Left ventricle myocardium inferior (tissue), 1 donor: ENCODE results near the gene BBS9. TPM values are rescaled to one million over a fixed set of nuclear protein-coding genes. Genes with fewer than 3 reads are reported as not detected.
"Not testable (repeated sequence)": the region's sequence is repeated elsewhere in the genome, so short reads cannot be mapped to it uniquely, and the experiment has no call there.

Source experiments
- DNase-seq: peaks from one replicate; pipeline ENCODE4 v3.0.0-alpha.2; 2020
- H3K27ac ChIP-seq: fragments of 200-600 bp; replicated peaks from 2 replicates; pipeline ENCODE4 v1.8.0; 2021
- H3K27me3 ChIP-seq: fragments of 200-600 bp; 2 replicates; pipeline ENCODE4 v1.8.0; 2021; ENCODE audit warnings: low read depth
- H3K36me3 ChIP-seq: fragments of 200-600 bp; 2 replicates; pipeline ENCODE4 v1.8.0; 2021
- H3K4me1 ChIP-seq: fragments of 200-600 bp; 2 replicates; pipeline ENCODE4 v1.8.0; 2021
- H3K4me3 ChIP-seq: fragments of 200-600 bp; 2 replicates; pipeline ENCODE4 v1.8.0; 2021; ENCODE audit warnings: mild to moderate bottlenecking, moderate library complexity
- H3K9me3 ChIP-seq: fragments of 200-600 bp; replicated peaks from 2 replicates; pipeline ENCODE4 v1.8.0; 2021
- CTCF ChIP-seq: fragments of 200-600 bp; IDR thresholded peaks from 2 replicates; pipeline ENCODE4 v1.8.0; 2021; ENCODE audit warnings: antibody characterized with exemption, mild to moderate bottlenecking, borderline replicate concordance
- intact Hi-C: fragments of 100-400 bp; cut with micrococcal nuclease; formaldehyde crosslinking; loops from one replicate; pipeline ENCODE4 v1.11.0; 2022
- total RNA-seq: library from RNA; stranded (reverse); fragmentation: NEBNext Ultra II Directional; extraction: Animal tissue kit (Norgen Biotek cat#: 25700); gene quantifications from one replicate; pipeline ENCODE4 v1.2.1, GENCODE V29; 2021
- donor health status: DM: no; HTN: yes; CAD: no; lungs with severe emphysema.

The BBS9 gene
- total RNA-seq, 1 donor from 2014 or later, result 13.7 TPM

GRCh38 chr7:33299425-33299824 is 170.1 kb downstream of the BBS9 start:
- Histone ChIP-seq H3K4me3 (no peak overlapping the region), H3K4me1 (no peaks in the 10 kb centered on the region), H3K27me3 (no peaks in the 10 kb centered on the region), H3K27ac (no peak overlapping the region), H3K36me3 (peaks cover 13% of the 10 kb centered on the region), H3K9me3 (peaks cover 39% of the 10 kb centered on the region)
- DNase-seq, result no peak
- intact Hi-C loops, result no loop called here
- TF ChIP-seq CTCF, result no peak

- H3K27me3 ChIP-seq, result no peaks in the 10 kb centered on the region
- H3K36me3 ChIP-seq, result peaks cover 13% of the 10 kb centered on the region
- no peak overlapping the region for H3K4me3 ChIP-seq
- no peak overlapping the region for H3K27ac ChIP-seq
- DNase-seq, result no peak
- no peaks in the 10 kb centered on the region for H3K4me1 ChIP-seq
- TF ChIP-seq CTCF, result no peak
- intact Hi-C loops, result no loop called here
- peaks cover 39% of the 10 kb centered on the region for H3K9me3 ChIP-seq
Measured at GRCh38 chr7:33300131-33300530, 170.8 kb downstream of the BBS9 start.

GRCh38 chr7:33300742-33301141 is 171.4 kb downstream of the BBS9 start:
- Histone ChIP-seq H3K4me3 (no peak overlapping the region), H3K27ac (no peak overlapping the region), H3K27me3 (no peaks in the 10 kb centered on the region), H3K9me3 (peaks cover 39% of the 10 kb centered on the region), H3K4me1 (no peaks in the 10 kb centered on the region), H3K36me3 (peaks cover 13% of the 10 kb centered on the region)
- TF ChIP-seq CTCF, result no peak
- intact Hi-C loops, result no loop called here
- no peak for DNase-seq

- H3K4me1 ChIP-seq, intact Hi-C loops, H3K27me3 ChIP-seq, H3K4me3 ChIP-seq, DNase-seq, H3K27ac ChIP-seq: not testable (repeated sequence)
- H3K9me3 ChIP-seq, result peaks cover 34% of the 10 kb centered on the region
- peaks cover 13% of the 10 kb centered on the region for H3K36me3 ChIP-seq
Measured at GRCh38 chr7:33303978-33304557, 174.7 kb downstream of the BBS9 start.

- peaks cover 6% of the 10 kb centered on the region for H3K9me3 ChIP-seq
- TF ChIP-seq CTCF, result no peak
- H3K4me3 ChIP-seq, result no peak overlapping the region
- intact Hi-C loops, result no loop called here
- H3K27me3 ChIP-seq, result no peaks in the 10 kb centered on the region
- H3K36me3 ChIP-seq, result no peaks in the 10 kb centered on the region
- no peak for DNase-seq
- H3K27ac ChIP-seq, result no peak overlapping the region
- peaks cover 6% of the 10 kb centered on the region for H3K4me1 ChIP-seq
Measured at GRCh38 chr7:33307205-33307604, 177.8 kb downstream of the BBS9 start.

GRCh38 chr7:33310546-33310945 is 181.2 kb downstream of the BBS9 start:
- H3K36me3 ChIP-seq, result peaks cover 7% of the 10 kb centered on the region
- no peak for DNase-seq
- H3K27me3 ChIP-seq, result no peaks in the 10 kb centered on the region
- no peaks in the 10 kb centered on the region for H3K9me3 ChIP-seq
- TF ChIP-seq CTCF, result no peak
- H3K27ac ChIP-seq, result peak overlapping the region; percentile 25
- peaks cover 6% of the 10 kb centered on the region for H3K4me1 ChIP-seq
- intact Hi-C loops, result no loop called here
- no peak overlapping the region for H3K4me3 ChIP-seq
